Left colon (tissue), 2 donors: Measurements from ENCODE around the gene TEX48. TPM values are rescaled to one million over a fixed set of nuclear protein-coding genes. Genes with fewer than 3 reads are reported as not detected.

Experiments
- ATAC-seq: fragments of 200-7000 bp; cut with Tn5 transposase; one replicate; pipeline ENCODE4 v1.9.1; 2020; ENCODE audit warnings: mild to moderate bottlenecking, moderate library complexity
- DNase-seq, 2 donors: peaks; one replicate each; pipeline ENCODE4 v3.0.0-alpha.2; 2020
- intact Hi-C, 2 donors: fragments of 100-400 bp; cut with DNase I in 1 of 2; cut with micrococcal nuclease in 1 of 2; formaldehyde crosslinking; loops; one replicate each; pipeline versions ENCODE4 v1.11.2 to v1.14.0; 2022; cut with DNase I, micrococcal nuclease
- long read RNA-seq: library from polyadenylated mRNA; unstranded; transcript quantifications from one replicate; pipeline ENCODE4 v2.0.0, GENCODE V29; 2021
- total RNA-seq, 2 donors: library from RNA; stranded (reverse); fragmentation: NEBNext Ultra II Directional; extraction: Animal tissue kit (Norgen Biotek cat#: 25700); gene quantifications; one replicate each; pipeline ENCODE4 v1.2.1, GENCODE V29; 2021
- donor health status: DM: no; HTN: no; CAD: no.
- donor health status: DM: yes; HTN: yes; CAD: no.

Gene TEX48, protein sequence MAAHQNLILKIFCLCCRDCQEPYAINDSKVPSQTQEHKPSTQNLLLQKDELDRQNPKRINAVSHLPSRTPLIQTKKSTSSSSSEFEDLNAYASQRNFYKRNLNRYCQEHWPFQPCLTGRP
- not detected for total RNA-seq
- long read RNA-seq, result 0 reads

DNA sequence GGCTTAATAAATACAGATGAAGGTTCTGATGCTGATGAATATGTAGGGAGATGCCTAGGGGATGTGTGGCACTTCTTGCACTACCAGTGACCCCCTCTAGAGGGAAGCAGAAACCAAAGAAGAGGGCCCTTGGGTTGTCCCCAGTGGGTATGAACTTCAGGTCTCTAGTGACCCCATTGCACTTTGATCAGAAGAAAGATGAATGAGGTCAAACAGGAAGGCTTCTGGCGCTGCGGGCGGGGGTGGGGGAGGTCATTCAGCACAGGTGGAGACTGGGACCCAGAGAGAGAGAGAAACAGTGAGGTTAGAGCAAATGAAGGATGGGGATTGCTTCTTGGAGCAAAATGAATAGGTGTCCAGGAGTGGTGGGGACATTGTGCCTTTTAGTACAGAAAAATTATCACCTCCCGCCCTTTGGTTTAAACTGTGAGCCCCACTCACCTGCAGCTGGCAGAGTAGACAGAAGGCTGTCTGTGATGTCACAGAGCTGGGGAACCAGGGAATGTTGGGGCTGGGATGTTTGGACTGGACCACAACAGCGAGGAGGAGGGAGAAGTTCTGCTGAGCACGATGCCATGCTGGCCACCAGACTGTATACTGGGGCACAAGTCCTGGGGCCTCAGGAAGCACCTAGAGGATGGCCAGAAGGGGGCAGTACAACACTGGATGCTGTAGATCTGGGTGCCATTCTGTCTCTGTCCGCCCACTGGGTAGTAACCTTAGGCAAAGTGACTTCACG lies at the start of gene TEX48:
Gene TEX48 (minus strand): TSS at position 599 of the 739 bp plus-strand sequence. CDS start 10,469 bp downstream, outside the sequence.
- DNase-seq (peak; percentile 73 to 78), ATAC-seq (peak; percentile 99)
- intact Hi-C loops, result loop anchor here in 1 of 2 donors (5.0 to 10.0 kb wide), 2 partner anchors 233 to 331 kb away; no protein-coding TSS in a partner anchor

DNA sequence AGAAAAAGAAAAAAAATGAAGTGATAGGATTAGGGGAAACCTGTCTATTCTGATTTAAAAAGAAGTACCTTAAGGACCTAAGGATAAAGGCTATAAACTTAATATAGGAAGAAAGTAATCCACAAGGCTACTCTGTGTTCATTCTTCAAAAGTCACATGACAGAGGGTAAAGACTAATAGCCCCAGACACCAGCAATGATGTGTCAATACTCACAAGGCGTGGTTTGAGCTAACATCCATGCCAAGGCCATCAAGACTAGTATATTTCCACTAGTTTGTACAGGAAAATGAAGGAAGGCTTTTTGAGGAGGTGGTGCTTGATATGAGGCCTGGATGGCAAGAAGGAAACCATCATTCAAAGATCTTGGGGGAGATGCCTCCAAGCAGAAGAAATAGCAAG lies 49.7 kb upstream of the TEX48 start:
- ATAC-seq, result peak; percentile 93
- intact Hi-C loops, result loop anchor here in 1 of 2 donors (10.0 kb wide), 1 partner anchor 283 kb away; no protein-coding TSS in a partner anchor
- no peak for DNase-seq

DNA sequence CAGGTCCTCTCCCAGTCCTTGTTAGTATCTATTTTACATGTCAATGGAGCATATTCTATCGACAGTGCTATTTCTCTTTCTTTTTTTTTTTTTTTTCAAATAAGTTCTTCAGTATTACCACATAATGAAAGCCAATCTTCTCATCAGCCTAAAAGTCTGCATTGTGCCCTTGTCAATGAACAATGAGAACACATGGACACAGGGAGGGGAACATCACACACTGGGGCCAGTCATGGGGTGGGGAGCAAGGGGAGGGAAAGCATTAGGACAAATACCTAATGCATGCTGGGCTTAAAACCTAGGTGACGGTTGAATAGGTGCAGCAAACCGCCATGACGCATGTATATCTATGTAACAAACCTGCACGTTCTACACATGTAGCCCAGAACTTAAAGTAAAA lies 47.7 kb upstream of the TEX48 start:
- intact Hi-C loops, result loop anchor here in 1 of 2 donors (10.0 kb wide), 1 partner anchor 285 kb away; no protein-coding TSS in a partner anchor
- ATAC-seq (no peak), DNase-seq (no peak)

DNA sequence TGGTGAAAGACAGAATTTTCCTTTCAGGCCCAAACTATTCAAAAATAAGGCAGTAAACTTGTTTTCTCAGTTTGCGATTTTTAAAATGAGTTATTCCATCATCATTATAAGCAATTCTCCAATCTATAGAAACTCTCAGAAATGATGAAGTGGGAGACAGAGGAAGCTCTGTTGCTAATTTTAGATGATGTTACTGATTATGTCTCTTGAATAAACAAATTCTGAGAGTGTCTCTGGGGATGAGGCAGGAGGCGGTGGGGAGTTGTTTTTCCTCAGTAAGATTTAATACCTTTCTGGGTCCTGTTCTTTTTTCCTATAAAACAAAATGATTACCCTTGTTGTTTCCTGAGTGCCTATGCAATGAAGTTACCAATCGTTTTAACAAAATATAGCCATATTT lies 43.9 kb upstream of the TEX48 start:
- intact Hi-C loops, result no loop called here
- ATAC-seq, result no peak
- no peak for DNase-seq

DNA sequence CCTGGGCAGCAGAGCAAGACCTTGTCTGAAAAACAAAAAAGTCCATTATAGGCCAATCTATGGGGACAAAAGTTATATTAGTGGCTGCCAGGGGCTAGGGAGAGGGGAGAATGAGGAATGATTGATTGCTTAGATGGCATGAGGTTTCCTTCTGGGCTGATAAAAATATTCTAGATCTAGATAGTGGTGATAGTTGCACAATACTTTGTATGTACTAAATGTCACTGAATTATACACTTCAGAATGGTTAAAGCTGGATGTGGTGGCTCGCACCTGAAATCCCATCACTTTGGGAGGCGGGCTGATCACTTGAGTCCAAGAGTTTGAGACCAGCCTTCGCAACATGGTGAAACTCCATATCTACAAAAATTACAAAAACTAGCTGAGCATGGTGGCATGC lies 42.8 kb upstream of the TEX48 start:
- DNase-seq (no peak), ATAC-seq (no peak)
- intact Hi-C loops, result no loop called here

DNA sequence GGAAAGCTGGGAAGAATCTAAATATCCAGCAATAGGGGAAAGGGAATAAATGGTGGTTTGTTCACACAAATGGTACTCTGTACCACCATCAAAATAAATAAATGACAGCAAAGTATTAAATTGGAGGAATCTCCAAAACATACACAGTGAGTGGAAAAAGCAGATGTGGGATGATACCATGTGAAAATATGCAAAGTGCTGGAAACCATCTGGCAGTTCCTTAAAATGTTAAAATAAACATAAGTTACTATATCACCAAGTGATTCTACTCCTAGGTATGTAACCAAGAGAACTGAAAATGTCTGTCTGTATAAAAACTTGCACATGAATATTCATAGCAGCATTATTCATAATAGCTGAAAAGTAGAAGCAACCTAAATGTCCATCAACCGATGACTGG lies 41.9 kb upstream of the TEX48 start:
- DNase-seq (no peak), ATAC-seq (no peak)
- intact Hi-C loops, result no loop called here

DNA sequence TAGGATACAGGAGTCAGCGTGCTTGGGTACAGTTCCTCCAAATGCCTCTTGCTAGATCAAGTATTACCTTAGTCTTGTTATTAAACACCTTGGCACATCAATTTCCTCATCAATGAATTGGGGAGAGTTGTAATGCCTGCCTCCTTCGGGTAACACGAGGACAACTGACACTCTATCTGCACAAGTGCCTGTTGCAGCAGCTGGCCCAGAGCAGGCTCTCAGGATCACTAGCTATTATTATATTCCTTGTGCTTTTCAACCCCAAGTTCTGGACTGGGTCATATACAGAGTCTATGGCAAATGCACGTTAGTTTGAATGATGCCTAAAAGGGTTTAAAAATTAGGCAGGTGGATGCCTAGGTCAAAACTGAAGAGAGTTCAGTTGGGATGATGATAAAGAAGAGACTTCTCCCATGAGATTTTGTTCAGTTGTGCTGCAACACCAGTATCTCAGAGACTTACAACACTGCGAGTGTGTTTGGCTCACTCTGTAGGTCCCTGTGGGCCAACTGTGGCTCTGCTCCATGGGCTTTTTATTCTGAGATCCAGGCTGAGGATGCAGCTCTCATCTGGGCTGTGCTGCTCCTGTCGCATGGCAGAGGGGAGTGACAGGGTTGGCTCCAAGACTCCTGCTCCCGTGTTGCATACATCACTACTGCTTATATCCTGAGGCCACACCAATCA lies 41.1 kb upstream of the TEX48 start:
- DNase-seq (no peak), ATAC-seq (no peak)
- intact Hi-C loops, result no loop called here

DNA sequence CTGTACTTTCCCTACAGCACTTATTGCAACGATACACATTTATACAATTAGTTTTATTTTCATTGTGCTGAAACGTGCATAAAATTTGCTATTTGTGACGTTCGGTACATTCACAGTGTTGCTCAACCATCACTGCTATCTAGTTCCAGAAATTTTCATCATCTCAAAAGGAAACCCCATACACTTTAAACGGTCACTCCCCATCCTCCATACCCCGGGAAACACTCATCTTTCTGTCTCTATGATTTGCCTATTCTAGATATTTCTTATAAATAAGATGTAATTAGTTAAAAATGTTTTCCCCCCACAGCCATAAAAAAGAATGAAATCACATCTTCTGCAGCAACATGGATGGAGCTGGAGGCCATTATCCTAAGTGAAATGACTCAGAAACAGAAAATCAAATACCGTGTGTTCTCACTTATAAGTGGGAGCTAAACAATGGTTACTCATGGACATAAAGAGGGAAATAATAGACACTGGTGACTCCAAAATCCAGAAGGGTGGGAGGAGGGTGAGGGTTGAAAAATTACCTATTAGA lies 40.2 kb upstream of the TEX48 start:
- intact Hi-C loops, result no loop called here
- DNase-seq, result no peak
- no peak for ATAC-seq

DNA sequence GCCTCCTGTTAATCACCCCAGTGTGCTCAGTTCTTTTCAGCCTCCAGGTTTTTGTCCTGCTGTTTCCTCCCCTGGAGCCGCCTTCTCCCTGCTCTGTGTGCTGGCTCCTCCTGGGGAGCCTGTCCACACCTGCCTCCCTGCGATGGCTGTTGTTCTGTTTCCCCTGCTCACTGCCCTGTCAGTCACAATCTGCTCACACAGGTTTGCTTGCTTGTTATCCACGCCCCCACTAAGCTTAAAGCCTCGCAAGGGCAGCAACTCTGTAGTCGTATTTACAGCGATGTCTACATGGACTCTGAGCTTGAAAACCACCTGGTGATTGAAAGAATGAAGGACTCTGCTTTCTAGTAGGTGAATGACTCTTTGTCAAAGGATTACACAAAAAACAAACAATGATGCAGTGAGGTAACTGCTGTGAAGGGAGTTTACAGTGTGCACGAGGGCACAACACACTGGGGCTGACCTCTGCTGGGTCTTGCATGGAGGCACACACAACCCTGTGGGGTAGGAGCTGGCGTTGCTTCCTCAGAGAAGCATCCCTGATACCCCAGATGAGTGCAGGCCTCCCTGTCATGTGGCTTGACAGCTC lies 39.6 kb upstream of the TEX48 start:
- intact Hi-C loops, result no loop called here
- peak; percentile 82 for ATAC-seq
- peak in 1 of 2 donors; percentile 29 for DNase-seq

DNA sequence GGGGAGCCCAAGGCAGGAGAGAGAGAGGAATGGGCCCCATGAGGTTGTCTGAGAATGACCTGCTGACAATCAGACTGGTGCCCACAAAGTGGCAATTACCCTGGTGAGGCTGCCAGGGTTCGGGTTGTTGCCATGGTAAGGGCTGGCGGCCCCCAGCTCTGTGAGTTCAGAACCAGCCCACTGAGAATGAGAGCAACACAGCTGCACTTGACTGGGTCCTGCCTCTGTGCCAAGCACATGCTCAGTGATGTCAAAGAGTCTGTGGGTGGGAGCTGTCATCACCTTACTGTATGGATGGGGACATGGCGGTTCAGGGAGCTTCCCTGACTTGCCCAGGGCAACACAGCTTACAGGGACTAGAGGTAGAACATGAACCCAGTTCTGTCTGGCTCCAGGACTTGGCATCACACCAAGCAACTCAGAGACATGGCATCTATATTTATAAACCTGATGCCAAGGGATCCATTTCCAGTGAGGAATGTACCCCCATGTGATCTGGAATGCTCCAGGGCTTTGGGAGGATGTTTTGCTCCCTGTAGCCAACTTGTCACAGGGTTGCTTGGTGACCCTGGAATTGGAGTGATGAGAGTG lies 38.2 kb upstream of the TEX48 start:
- intact Hi-C loops, result no loop called here
- no peak for ATAC-seq
- DNase-seq, result no peak

DNA sequence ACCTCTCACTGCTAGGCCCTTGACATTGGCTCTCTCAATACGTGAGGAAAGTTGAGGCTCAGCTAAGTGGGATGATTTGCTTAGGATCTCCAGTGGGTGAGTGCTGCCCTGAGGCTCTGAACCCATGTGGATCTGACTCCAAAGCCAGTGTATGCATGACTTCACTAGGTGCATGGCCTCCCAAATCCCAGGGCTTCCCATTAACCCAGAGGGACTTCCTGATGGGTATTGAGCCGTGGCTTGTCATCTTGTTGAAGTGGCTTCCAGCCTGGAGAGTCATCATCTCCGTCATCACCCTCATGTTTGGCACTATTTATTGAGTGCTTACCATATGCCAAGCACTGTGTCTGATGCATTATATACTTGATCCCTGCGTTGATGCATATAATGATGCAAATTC lies 37.3 kb upstream of the TEX48 start:
- DNase-seq, result no peak
- ATAC-seq, result no peak
- intact Hi-C loops, result no loop called here

DNA sequence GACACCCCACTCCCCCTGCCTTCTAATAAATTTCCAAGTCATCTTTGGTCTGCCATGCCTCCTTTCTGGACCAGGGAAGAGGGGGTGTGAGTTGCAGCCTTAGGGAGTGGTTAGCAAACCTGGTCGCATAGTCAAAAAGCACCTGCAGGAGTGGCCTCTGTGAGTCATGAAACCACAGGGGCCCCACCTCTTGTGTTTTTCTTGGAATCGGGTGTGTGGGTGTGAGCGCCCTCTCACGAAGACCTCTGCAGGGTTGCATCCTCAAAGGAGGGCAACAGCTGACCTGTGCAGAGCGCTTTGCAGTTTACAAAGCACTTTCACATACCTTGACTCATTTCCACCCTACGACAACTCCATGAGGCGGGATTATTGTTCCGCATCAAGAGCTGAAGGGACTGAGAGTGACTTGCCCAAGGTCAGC lies 36.8 kb upstream of the TEX48 start:
- DNase-seq (peak; percentile 21 to 26), ATAC-seq (peak; percentile 56)
- intact Hi-C loops, result no loop called here

DNA sequence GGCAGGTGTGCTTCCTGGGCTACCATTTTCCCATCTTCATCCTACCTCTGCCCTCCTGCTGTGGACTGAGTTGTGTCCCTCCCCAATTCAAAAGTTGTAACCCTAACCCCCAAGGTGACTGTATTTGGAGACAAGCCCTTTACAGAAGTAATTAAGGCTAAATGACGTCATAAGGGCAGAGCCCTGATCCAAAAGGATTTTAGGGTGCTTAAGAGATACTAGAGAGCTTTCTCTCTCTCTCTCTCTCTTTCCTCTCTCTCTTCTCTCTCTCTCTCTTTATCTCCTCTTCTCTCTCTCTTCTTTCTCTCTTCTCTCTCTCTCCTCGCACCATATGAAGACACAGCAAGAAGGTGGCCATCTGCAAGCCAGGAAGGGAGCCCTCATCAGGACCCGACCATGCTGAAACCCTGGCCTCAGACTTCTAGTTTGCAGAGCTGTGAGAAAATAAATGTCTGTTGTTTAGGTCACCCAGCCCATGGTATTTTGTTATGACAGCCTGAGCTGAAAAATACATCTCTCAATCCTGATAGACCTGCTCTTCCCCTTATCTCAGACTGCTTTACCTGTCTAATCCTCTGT lies 36.0 kb upstream of the TEX48 start:
- intact Hi-C loops, result no loop called here
- no peak for DNase-seq
- ATAC-seq, result no peak

DNA sequence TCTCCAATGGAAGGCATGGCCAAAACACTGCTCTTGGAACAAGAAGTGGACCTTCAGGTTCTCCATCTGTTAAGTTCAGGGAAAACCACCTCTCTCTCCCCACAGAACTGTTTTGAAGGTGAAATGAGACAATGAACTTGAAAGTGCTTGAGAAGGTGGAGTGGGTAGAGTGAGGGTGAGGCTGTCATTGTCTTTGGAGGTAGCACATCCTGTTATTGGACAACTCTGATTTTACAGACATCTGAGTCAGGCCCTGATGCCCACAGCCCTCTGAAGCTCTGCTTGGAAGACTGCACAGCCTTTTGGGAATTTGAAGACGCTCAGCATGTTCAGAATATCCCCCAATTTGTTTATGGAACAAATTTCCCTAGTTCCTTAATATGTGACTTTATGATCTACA lies 27.6 kb upstream of the TEX48 start:
- intact Hi-C loops, result no loop called here
- no peak for ATAC-seq

DNA sequence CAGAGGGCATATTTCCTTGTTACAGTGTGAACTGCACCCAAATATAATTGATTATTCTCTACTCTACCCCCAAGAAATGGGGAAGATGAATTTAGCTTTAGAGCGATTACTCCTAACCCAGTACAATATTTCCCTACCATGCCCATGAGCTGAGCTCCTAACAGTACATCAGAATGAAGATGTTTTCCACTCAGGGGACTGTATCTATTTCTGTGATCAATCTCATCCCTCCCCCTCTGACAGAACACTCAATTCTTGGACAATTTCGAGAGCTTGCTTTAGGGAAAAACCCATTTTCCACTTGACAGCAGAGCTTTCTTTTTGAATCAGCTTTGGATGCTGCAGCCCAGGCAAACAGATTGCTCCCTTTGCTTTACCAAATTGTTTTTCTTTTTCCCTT lies 24.7 kb upstream of the TEX48 start:
- DNase-seq (no peak), ATAC-seq (no peak)
- intact Hi-C loops, result no loop called here

More for the DNA sequence above, 27.6 kb upstream of the TEX48 start:
- no peak for DNase-seq

DNA sequence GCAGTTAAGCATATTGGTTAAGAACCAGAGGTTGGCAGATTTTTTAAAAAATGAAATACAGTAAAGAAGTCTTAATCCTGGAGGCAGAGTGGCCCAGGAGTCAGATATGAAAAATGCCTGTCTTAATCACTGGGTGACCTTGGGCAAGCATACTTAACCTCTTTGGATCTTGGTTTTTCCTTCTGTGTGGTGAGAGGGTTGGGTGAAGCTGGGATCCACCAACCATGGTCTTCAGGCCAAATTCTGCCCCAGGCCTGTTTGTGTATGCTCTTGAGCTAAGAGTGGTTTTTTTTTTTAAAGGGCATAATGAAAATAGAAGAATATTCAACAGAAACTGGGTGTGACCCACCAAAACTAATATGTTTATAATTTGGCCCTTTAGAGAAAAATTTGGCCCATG lies 20.0 kb upstream of the TEX48 start:
- DNase-seq, result no peak
- intact Hi-C loops, result no loop called here
- no peak for ATAC-seq

DNA sequence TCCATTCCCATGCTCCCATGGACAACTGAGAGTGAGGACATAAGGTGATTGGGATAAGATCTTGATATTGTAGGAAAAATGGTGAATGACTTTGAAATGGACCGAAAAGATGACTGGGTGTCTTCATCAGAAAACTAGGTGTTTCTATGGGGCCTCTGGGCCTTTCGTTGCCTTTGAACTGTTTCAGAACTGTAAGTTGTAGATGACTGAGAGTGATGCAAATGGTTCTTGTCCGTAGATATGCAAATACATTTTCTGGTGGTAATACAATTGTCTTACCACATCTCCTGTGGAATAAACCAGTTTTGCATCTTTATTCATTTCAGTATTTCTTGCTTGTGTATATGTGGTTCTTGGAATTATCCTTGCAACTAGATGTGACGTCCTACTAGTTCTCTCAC lies 16.0 kb upstream of the TEX48 start:
- ATAC-seq (no peak), DNase-seq (no peak)
- intact Hi-C loops, result no loop called here

DNA sequence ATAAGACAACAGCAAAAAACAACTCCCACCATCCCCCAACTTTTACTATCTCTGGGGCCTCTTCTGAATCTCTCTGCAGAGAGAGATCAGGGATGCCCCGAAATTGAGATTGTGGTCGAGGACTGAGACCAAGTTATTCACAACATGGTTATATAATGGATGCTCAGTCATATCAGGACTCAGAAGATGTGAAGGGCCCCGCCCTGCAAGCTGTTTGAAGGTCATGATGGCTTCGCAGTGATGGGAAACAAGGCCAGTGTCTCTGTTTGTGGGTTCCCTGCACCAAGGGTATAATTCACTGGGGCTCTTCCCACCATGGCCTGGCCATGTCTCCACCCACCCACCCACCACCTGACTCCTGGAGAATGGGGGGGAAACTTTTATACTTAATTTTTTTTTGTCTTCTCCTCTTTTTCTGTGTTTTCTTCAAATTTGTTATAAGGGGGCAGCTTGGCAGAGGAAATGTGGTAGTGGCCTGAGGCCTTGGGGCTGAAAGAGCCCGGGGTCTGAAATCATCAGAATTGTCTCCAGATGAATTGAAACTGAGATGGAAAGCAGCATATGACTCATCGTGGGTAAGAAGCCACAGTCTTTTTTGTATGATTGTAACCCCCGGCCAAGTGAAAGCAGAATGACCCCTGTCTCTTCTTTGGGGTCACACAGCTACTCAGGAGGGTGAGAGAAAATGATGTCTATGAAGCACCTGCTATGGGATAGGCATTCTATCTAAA lies 15.0 kb upstream of the TEX48 start:
- intact Hi-C loops, result no loop called here
- no peak for DNase-seq
- no peak for ATAC-seq
